Measurements from ENCODE around the gene DLK1.

DLK1 gene

DNA sequence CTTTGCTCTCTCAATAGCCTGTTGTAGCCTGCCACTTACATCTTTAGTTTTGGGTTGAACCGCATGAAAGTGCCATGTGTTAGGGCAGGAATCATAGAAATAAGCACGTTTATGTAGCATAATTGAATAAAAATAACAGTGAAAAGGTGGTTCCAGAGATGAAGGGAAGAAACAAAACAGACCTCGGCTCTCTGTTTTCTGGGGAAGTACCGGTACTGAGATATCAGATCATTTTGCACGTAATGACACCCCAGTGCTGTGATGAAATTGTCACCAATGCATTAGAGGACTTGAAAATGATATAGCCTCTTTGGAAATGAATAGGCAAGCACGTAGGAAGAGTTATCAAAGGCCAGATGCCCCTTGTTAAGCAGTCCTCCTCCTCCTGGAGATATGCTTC, 42.5 kb upstream of the DLK1 start:
- peak overlapping the region; percentile 56 to 95 (median 95) for H3K27ac Mint-ChIP-seq
- H3K9me3 Mint-ChIP-seq: no peaks in the 10 kb centered on the region
- no peak for TF ChIP-seq CTCF (IDR thresholded peaks at IDR 0.05; ENCODE audit: unreplicated experiment in 3 of 3)
- H3K4me1 Mint-ChIP-seq: peaks cover 47% of the 10 kb centered on the region
- peaks cover 3% of the 10 kb centered on the region for H3K27me3 Mint-ChIP-seq (ENCODE audit: low read depth)
- no peak overlapping the region for H3K4me3 Mint-ChIP-seq
- H3K36me3 Mint-ChIP-seq (ENCODE audit: low read depth): no peaks in the 10 kb centered on the region

DNA sequence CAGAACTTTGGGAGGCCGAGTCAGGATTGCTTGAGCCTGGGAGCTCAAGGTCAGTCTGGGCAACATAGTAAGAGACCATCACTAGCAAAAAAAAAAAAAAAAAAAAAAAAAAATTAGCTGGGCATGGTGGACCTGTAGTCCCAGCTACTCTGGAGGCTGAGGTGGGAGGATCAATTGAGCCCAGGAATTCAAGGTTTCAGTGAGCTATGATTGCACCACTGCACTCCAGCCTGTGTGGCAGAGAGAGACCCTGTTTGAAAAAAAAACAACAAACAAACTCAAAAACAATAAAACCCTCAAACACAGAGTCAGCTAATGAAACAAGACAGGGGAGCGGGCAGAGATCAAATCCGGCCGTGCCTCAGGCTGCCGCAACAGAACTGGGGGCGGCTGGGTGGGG, 41.7 kb upstream of the DLK1 start:
- Mint-ChIP-seq H3K27ac (peak overlapping the region; percentile 15 to 95 (median 95)), H3K4me1 (peaks cover 39% of the 10 kb centered on the region), H3K27me3 (ENCODE audit: low read depth) (peaks cover 3% of the 10 kb centered on the region), H3K4me3 (peak overlapping the region in 1 of 3 experiments; percentile 19), H3K9me3 (no peaks in the 10 kb centered on the region), H3K36me3 (ENCODE audit: low read depth) (no peaks in the 10 kb centered on the region)
- TF ChIP-seq CTCF (IDR thresholded peaks at IDR 0.05; ENCODE audit: unreplicated experiment in 3 of 3): no peak

DNA sequence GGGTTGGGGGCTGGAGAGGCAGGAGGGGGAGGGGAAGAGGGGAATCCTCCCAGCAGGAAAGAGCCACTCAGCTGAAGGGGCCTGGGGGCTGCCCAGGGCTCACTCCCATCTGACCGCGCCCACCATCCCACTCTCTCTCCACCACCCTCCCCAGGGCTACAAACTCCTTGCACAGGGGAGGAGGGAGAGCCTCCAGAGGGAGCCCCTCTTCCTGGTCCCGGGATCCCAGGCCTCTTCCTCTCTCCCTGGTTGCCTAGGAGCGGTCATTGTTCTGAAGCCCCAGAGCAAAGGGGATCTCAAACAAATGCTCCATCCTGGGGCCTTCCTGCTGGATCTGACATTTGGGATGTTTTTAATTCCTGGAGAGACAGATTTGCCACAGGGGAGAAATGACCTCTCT, 39.8 kb upstream of the DLK1 start:
- Mint-ChIP-seq H3K27ac (peak overlapping the region in 2 of 3 experiments; percentile 19 to 83), H3K27me3 (ENCODE audit: low read depth) (peaks cover 10% of the 10 kb centered on the region), H3K9me3 (no peaks in the 10 kb centered on the region), H3K4me1 (peaks cover 35% of the 10 kb centered on the region), H3K36me3 (ENCODE audit: low read depth) (no peaks in the 10 kb centered on the region), H3K4me3 (no peak overlapping the region)
- no peak for TF ChIP-seq CTCF (IDR thresholded peaks at IDR 0.05; ENCODE audit: unreplicated experiment in 3 of 3)

- Mint-ChIP-seq H3K27ac (peak overlapping the region; percentile 19 to 83 (median 74)), H3K9me3 (no peaks in the 10 kb centered on the region), H3K4me1 (peaks cover 40% of the 10 kb centered on the region), H3K27me3 (ENCODE audit: low read depth) (peaks cover 10% of the 10 kb centered on the region), H3K36me3 (ENCODE audit: low read depth) (no peaks in the 10 kb centered on the region), H3K4me3 (no peak overlapping the region)
- TF ChIP-seq CTCF (IDR thresholded peaks at IDR 0.05; ENCODE audit: unreplicated experiment in 3 of 3): no peak
These were observed 39.3 kb upstream of the DLK1 start for GRCh38 chr14:100687386-100687785.

- no peak for TF ChIP-seq CTCF (IDR thresholded peaks at IDR 0.05; ENCODE audit: unreplicated experiment in 3 of 3)
- Mint-ChIP-seq H3K9me3 (no peaks in the 10 kb centered on the region), H3K36me3 (ENCODE audit: low read depth) (no peaks in the 10 kb centered on the region), H3K4me3 (no peak overlapping the region), H3K4me1 (peaks cover 41% of the 10 kb centered on the region), H3K27ac (peak overlapping the region in 2 of 3 experiments; percentile 51 to 74), H3K27me3 (ENCODE audit: low read depth) (peaks cover 17% of the 10 kb centered on the region)
These were observed 38.6 kb upstream of the DLK1 start for GRCh38 chr14:100688051-100688450.

DNA sequence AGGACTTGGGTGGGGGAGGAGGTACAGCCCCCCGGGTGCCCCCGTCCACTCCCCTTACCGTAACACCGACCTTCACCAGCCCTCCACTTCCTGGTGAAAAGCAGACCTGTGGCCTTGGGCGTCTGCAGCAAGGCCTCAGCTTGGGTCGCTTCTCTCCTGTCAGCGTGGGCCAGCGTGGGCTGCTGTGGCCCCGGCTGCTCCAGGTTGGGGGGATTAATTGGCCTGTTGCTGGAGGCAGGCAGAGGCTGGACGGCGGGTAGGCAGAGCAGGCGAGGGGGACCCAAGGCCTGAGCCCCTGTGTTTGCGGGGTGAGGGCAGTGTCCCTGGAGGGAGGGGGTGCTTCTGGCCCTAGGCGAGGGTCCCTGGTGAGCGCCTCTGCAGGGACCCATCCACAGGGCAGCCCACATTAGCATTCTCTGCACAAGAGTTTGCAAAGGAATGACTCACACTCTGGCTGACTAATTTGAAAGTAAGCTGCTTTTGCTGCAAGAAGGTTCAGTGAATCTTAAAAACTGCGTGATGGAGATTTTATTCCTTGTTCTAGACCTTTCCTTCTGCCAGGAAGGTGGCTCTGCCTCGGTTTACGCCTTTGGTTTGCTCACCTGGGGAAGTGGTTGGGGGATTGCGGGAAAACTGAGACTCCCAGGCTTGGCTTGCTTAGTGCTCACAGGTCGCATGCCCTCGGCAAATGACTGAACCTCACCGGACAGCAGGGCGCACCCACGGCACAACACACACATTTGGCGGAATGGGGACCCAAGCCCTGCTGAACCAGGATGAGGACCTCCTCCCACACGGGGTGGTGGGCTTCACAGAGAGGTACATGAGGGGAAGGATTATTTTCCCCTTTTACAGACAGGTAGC, 37.9 kb upstream of the DLK1 start:
- Mint-ChIP-seq H3K27me3 (ENCODE audit: low read depth) (peaks cover 21% of the 10 kb centered on the region), H3K4me3 (no peak overlapping the region), H3K4me1 (peaks cover 42% of the 10 kb centered on the region), H3K9me3 (no peaks in the 10 kb centered on the region), H3K27ac (peak overlapping the region; percentile 37 to 94 (median 74)), H3K36me3 (ENCODE audit: low read depth) (no peaks in the 10 kb centered on the region)
- TF ChIP-seq CTCF (IDR thresholded peaks at IDR 0.05; ENCODE audit: unreplicated experiment in 3 of 3): no peak
